ENCODE data around the gene MED12L. TPM values are rescaled to one million over a fixed set of nuclear protein-coding genes. Genes with fewer than 3 reads are reported as not detected.

The MED12L gene
- total and polyA plus RNA-seq, 7 donors: 0.01 to 2.6 (median 0.17) TPM

GRCh38 chr3:151383111-151383510 is 297.6 kb downstream of the MED12L start:
- H3K27me3 ChIP-seq (ENCODE audit: insufficient read depth in 3 of 3, low read length in 2 of 3): no peaks in the 10 kb centered on the region
- H3K4me1 ChIP-seq: no peaks in the 10 kb centered on the region
- no peak for TF ChIP-seq CTCF (IDR thresholded peaks at IDR 0.05)
- intact Hi-C loops (cut with DNase I): no loop called here
- 62 to 86% (median 76%) methylated on average over 2 of the region's 2 CpGs for WGBS, 3 donors
- H3K36me3 ChIP-seq (ENCODE audit: insufficient read depth in 1 of 2, low read depth in 1 of 2): no peaks in the 10 kb centered on the region
- H3K4me3 ChIP-seq: no peak overlapping the region
- no peak for ATAC-seq
- no peaks in the 10 kb centered on the region for H3K9me3 ChIP-seq
- H3K27ac ChIP-seq: no peak overlapping the region
- DNase-seq: no peak

- WGBS, 3 donors: 39 to 58% (median 40%) methylated on average over 3 of the region's 3 CpGs
- Histone ChIP-seq H3K4me1 (no peaks in the 10 kb centered on the region), H3K27ac (no peak overlapping the region), H3K4me3 (peak overlapping the region; percentile 19), H3K9me3 (no peaks in the 10 kb centered on the region), H3K27me3 (ENCODE audit: insufficient read depth in 3 of 3, low read length in 2 of 3) (no peaks in the 10 kb centered on the region), H3K36me3 (ENCODE audit: insufficient read depth in 1 of 2, low read depth in 1 of 2) (no peaks in the 10 kb centered on the region)
- DNase-seq: no peak
- intact Hi-C loops (cut with DNase I): loop anchor here in 1 of 2 donors (1.0 kb wide), 1 partner anchor 8 kb away; no protein-coding TSS in a partner anchor
- TF ChIP-seq CTCF (IDR thresholded peaks at IDR 0.05): no peak
- ATAC-seq: no peak
These were observed 298.5 kb downstream of the MED12L start for GRCh38 chr3:151383956-151384355.

GRCh38 chr3:151384741-151385174 is 299.3 kb downstream of the MED12L start, which contains the start of gene P2RY12:
P2RY12 (minus strand) TSS chr3:151384753; CDS start chr3:151338845, 45,908 bp downstream.
- 83 to 92% (median 90%) methylated on average over 4 of the region's 4 CpGs for whole genome bisulfite sequencing, 3 donors
- H3K36me3 ChIP-seq (ENCODE audit: insufficient read depth in 1 of 2, low read depth in 1 of 2): no peaks in the 10 kb centered on the region
- no peak within 1 kb of the TSS for H3K27ac ChIP-seq
- TF ChIP-seq CTCF (IDR thresholded peaks at IDR 0.05): no peak
- intact Hi-C loops (cut with DNase I): loop anchor here in 1 of 2 donors (1.0 kb wide), 1 partner anchor 8 kb away; no protein-coding TSS in a partner anchor
- no peaks in the 10 kb centered on the region for H3K9me3 ChIP-seq
- H3K4me1 ChIP-seq: no peaks in the 10 kb centered on the region
- peak within 1 kb of the TSS; percentile 19 for H3K4me3 ChIP-seq
- H3K27me3 ChIP-seq (ENCODE audit: insufficient read depth in 3 of 3, low read length in 2 of 3): no peaks in the 10 kb centered on the region
- DNase-seq: no peak
- ATAC-seq: no peak

- no peaks in the 10 kb centered on the region for H3K4me1 ChIP-seq
- no peak overlapping the region for H3K27ac ChIP-seq
- no peaks in the 10 kb centered on the region for H3K27me3 ChIP-seq (ENCODE audit: insufficient read depth in 3 of 3, low read length in 2 of 3)
- DNase-seq (no peak), ATAC-seq (no peak)
- no peaks in the 10 kb centered on the region for H3K36me3 ChIP-seq (ENCODE audit: insufficient read depth in 1 of 2, low read depth in 1 of 2)
- WGBS, 3 donors: 80 to 95% (median 93%) methylated on average over 4 of the region's 4 CpGs
- TF ChIP-seq CTCF (IDR thresholded peaks at IDR 0.05): no peak
- intact Hi-C loops (cut with DNase I): no loop called here
- no peak overlapping the region for H3K4me3 ChIP-seq
- no peaks in the 10 kb centered on the region for H3K9me3 ChIP-seq
These were observed 300.6 kb downstream of the MED12L start for GRCh38 chr3:151386056-151386455.

- no peak for ATAC-seq
- Histone ChIP-seq H3K9me3 (no peaks in the 10 kb centered on the region), H3K27me3 (ENCODE audit: insufficient read depth in 3 of 3, low read length in 2 of 3) (no peaks in the 10 kb centered on the region), H3K36me3 (ENCODE audit: insufficient read depth in 1 of 2, low read depth in 1 of 2) (no peaks in the 10 kb centered on the region), H3K4me3 (no peak overlapping the region), H3K27ac (no peak overlapping the region), H3K4me1 (no peaks in the 10 kb centered on the region)
- TF ChIP-seq CTCF (IDR thresholded peaks at IDR 0.05): no peak
- DNase-seq: no peak
- intact Hi-C loops (cut with DNase I): no loop called here
- 83 to 89% (median 88%) methylated on average over 5 of the region's 5 CpGs for WGBS, 3 donors
These were observed 302.0 kb downstream of the MED12L start for GRCh38 chr3:151387432-151387831.
